NOMO-1 treated with DMSO at 0.1 percent for 48 hours (cell line): ENCODE measurements around the gene SELENOO.

ENCODE experiments used
- DNase-seq: peaks from one replicate; lab custom pipeline; 2025; ENCODE audit not compliant: unreplicated experiment; lab: John Stamatoyannopoulos, UW

SELENOO gene

DNA sequence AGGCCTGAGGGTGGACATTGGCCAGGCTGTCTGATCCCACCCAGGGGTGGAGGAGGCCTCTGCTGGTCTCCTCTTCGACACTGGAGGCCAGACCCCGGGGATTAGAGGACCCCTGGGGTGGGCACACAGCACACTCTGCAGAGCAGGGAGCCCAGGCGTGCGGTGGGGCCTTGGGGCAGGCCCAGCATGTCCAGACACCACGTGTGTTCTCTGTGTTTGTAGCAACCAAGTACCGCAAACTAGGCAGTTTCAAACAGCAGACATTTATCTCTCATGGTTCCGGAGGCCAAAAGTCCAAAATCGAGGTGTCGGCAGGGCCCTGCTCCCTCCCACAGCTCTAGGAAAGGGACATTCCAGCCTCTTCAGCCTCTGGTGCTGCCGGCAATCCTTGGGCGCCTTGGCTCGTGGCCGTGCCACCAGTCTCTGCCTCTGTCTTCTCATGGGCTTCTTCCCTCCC, 28.8 kb upstream of the SELENOO start:
- DNase-seq, result no peak

DNA sequence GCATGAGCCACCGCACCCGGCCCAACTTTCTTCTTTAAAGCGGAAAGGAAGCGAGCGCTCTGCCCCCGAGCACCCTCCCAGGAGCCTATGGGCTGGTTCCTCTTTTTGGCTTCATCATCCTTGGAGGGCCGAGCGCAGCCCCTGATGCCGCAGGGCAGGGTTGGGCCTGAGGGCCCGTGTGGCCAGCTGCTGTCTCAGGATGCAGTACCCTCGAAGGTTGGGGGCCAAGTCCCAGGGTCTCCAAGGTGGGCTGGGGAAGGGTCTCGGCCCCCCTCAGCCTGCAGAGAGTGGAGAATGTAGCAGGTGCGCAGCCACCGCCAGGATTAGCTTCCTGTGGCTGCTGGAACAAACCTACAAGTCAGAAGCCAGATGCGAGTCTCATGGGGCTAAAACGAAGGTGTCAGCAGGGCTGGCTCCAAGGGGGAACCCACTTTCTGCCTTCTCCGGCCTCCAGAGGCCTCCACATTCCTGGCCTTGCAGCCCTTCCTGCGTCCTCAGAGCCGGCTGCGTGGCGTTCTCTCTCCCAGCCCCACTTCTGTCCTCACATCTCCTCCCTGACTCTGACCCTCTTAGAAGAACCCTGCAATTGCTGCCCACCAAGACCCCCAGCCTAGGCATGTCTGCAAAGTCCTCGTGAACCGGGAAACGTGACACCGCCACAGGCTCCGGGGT, 27.4 kb upstream of the SELENOO start:
- peak; percentile 60 for DNase-seq

DNA sequence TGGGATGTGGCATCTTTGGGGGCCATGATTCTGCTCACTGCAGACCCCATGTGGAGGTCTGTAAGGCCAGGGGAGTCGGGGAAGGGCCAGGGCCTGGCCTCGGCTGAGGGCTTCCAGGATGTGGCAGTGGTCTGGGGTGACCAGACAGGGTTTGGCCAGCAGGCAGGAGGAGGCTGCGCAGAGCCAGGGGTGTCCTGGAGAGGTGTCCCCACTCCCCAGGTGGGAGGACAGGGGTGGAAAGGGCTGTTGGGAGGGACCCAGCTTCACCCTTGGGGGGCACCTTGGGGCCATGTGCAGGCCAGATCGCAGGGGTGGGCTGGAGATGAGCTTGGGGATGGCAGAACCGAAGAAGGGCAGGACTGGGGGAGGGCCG, 26.8 kb upstream of the SELENOO start:
- DNase-seq, result no peak

DNA sequence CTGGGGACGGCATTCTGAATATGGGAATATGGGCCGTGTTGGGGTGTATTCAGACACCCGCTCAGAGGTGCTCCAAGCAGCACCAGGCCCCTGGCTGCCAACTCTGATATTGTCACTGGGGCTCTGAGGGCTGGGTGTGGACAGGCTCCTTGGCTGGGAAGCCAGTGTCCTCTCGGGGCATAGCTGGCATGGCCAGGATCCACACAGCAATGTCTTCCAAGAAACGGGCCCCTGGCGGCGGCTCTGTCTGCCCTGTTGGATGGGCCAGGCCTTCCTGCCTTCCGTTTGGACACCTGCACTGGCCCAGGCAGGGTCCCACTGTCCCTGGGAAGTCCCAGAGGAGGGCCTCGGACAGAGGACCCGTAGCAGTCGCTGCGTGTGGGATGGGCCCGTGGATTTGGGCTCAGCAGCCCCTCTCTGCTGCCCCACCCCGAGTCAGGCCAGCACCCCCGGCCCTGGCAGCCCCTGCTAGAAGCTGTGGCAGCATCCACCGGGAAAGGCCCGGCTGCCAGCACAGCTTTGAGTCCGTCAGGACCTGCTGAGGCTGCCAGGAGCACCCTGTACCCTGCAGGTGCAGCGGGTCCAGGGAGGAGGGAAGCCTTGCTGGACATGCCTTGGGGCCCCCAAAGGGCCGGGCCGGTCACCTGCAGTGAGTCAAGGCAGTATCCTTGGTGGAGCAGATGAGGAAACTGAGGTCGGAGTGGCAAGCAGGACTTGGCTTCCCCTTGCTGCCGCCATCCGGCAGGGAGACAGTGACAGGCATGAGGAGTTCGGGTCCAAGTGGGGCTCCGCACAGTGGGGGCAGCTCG, 26.2 kb upstream of the SELENOO start:
- no peak for DNase-seq

DNA sequence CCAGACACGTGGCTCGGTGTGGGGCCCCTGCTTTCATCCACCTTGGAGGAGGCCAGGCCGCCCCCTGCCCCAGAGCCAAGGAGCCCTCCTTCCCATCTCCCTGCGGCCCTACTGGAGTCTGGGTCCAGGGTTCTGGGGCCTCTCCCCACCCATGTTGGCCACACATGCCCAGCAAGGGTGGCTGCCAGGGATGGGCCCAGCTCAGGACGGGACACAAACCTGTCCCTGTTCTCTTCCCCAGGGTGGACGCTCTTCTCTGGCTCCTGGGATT, 25.7 kb upstream of the SELENOO start:
- no peak for DNase-seq

DNA sequence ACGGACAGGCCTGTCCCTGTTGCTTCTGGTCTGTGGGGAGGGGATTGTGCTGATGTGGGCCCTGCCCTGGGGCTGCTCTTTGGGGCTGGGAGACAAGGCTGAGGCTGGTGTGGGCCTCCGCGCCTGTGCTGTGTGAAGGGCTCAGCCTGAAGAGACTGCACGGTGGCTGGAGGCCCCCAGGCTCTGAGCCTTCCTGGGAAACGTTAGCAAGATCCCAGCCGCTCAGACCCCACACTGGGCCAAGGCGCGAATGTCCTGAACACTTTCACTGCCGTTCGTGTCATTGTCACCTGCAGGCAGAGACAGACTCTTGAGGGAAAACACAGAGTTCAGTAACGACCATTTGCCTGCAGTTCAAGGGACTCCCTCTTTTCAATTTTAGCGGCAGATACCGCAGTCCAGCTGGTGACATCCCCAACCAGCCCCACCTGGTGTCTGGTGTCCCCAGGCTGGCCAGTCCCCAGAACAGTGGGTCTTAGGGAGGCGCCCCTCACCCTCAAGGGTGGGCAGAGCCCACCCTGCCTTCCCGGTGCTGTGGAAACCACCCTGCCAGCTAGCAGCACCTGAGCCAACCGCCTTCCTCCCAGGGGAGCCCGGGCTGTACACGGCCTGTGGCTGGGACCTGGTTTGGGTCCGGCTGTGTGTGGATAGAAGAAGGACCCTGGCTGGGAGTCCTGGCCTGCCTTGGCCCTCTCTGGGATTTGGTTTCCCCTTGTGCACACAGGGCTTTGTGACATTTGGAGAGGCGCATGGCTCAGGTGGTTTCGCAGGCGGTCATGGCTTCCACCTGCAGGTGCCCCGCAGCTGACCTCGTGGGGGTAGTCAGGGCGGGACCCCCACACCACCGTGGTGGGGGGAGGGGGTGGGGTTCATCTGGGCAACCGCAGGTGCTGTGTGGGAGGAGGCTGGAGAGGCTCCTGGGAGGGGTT, 24.6 kb upstream of the SELENOO start:
- DNase-seq, result no peak

DNA sequence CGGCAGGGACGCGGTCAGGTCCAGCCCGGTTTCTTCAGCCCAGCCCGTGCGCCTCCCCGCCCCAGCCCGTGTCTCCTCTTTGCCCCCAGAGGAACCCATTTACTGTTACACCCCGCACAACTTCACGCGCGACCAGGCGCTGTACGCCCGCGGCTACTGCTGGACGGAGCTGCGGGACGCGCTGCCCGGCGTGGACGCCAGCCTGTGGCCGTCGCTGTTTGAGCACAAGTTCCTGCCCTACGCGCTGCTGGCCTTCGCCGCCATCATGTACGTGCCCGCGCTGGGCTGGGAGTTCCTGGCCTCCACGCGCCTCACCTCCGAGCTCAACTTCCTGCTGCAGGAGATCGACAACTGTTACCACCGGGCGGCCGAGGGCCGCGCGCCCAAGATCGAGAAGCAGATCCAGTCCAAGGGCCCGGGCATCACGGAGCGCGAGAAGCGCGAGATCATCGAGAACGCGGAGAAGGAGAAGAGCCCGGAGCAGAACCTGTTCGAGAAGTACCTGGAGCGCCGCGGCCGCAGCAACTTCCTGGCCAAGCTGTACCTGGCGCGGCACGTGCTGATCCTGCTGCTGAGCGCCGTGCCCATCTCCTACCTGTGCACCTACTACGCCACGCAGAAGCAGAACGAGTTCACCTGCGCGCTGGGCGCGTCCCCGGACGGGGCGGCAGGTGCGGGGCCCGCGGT, 23.8 kb upstream of the SELENOO start:
- DNase-seq, result no peak

DNA sequence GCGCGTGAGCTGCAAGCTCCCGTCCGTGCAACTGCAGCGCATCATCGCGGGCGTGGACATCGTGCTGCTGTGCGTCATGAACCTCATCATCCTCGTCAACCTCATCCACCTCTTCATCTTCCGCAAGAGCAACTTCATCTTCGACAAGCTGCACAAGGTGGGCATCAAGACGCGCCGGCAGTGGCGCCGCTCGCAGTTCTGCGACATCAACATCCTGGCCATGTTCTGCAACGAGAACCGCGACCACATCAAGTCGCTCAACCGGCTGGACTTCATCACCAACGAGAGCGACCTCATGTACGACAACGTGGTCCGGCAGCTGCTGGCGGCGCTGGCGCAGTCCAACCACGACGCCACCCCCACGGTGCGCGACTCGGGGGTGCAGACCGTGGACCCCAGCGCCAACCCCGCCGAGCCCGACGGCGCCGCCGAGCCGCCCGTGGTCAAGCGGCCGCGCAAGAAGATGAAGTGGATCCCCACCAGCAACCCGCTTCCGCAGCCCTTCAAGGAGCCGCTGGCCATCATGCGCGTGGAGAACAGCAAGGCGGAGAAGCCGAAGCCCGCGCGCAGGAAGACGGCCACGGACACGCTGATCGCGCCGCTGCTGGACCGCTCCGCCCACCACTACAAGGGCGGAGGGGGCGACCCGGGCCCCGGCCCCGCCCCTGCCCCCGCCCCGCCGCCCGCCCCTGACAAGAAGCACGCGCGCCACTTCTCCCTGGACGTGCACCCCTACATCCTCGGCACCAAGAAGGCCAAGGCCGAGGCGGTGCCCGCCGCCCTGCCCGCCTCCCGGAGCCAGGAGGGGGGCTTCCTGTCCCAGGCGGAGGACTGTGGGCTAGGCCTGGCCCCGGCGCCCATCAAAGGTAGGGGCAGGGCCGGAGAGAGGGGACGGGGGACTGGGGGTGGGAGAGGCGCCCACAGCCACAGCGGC, 23.0 kb upstream of the SELENOO start:
- DNase-seq, result no peak

DNA sequence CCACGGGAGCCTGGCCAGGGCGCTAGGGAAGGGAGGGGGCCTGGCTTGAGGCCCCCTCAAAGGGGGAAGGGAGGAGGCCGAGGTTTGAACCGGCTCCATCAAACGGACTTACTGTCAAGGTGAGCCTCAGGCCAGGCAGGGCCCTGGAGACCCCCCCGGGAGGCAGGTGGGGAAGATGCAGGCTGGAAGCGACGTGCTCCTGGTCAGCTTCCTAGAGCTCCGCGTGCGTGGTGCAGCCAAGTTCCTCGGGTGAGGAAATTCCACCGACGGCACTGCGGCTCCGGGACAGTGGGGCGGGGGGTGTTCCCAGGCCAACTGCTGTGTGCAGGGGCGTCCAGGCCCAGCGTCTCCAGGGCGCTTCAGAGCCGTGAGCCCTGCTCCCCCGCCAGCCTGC, 22.3 kb upstream of the SELENOO start:
- DNase-seq, result no peak

DNA sequence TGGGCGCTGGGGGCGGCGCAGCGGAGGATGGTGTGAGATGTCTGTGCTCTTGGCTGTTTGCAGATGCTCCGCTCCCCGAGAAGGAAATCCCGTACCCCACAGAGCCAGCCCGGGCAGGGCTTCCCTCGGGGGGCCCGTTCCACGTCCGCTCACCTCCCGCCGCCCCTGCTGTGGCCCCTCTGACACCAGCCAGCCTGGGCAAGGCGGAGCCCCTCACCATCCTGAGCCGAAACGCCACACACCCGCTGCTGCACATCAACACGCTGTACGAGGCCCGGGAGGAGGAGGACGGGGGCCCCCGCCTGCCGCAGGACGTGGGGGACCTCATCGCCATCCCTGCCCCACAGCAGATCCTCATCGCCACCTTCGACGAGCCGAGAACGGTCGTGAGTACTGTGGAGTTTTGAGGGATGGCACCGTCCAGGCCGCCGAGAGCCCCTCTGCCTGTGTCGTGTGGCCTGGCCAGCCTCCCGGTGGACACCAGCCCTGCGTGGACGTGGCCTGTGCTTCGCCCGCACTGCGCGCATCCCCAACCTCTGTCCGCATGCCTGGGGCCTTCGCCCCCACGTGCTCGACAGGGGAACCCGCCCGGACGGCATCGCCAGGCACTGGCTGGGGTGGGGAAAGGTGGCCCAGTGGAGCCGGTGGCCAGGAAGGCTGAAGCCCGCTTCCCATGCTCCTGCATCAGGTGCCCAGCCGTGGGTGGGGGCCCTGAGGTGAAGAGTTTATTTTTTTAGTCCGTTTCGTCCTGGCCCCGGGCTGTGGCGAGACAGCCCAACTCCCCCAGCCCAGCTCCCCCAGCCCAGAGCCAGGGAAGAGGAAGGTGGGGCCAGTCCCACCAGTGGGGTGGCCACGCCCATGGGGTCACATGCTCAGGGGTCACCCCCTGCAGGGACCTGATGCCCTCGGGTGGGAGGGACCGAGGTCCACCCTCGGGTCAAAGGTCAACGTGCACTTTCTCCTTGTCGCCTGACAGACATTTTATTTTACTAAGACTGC, 21.6 kb upstream of the SELENOO start:
- DNase-seq, result no peak

DNA sequence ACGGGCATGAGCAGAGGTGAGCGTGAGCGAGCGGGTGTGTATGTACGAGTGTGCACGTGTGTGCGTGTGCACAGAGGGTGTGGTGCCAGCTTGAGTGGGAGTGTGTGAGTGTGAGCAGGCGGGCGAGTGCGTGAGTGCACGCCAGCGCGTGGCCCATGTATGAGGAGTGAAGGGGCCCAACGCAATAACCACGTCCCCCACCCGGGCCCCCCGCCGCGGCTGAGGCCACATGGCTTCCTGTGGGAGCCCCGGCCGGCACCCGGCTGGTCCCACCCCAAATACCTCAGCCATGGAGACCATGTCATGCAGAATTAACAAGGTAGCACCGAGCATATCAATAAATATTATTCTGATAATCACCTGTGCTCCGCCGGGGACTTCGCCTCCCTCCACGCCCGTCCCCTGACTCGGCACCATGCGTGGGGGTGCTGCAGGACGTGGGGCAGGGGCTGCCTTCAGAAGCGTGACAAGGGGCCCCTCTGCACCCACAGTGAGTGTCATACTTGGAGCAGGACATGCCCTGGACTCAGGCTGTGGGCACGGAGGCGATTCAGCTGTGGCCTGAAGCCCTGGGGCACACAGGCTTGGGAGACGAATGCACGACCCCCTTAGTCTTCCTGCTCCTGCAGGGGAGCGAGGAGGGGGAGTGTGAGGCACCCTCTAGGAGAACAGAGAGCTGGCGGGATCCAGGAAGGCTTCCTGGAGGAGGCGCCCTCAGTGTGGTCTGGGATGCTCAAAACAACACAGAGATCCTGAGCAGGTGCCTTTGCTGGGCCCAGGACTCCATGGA, 20.7 kb upstream of the SELENOO start:
- no peak for DNase-seq

DNA sequence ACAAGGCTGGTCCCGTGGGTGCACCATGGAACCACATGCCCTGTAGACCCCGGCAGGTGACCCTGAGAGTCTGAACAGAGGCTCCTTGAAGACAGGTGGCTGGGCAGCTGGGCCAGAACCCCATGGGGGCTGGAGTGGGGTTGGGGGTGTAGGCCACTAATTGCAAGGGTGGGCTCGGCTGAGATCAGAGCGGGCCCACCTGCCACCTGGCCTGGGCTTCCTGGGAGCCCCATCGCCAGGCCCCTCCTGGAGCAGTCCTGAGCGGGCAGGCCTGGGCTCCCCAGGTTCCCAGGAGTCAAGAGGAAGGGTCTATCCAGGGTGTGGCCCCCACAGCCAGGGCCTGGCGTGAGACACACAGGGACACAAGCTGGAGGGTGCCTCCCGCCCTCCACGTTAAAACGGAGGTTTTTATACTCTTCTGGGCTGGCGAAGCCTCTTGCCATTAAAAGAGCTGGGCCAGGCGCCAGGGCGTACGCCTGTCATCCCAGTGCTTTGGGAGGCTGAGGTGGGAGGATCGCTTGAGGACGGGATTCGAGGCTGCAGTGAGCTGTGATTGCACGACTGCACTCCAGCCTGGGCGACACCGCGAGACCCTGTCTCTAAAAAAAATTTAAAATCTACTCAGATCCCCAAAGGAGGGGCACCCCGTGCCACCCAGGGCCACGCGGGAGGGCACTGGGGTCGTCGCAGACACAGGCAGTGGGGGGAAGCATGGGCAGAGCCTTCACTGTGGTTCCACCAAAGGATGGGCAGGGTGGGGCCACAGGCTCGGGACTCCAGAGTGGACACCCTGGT, 19.9 kb upstream of the SELENOO start:
- DNase-seq, result no peak

DNA sequence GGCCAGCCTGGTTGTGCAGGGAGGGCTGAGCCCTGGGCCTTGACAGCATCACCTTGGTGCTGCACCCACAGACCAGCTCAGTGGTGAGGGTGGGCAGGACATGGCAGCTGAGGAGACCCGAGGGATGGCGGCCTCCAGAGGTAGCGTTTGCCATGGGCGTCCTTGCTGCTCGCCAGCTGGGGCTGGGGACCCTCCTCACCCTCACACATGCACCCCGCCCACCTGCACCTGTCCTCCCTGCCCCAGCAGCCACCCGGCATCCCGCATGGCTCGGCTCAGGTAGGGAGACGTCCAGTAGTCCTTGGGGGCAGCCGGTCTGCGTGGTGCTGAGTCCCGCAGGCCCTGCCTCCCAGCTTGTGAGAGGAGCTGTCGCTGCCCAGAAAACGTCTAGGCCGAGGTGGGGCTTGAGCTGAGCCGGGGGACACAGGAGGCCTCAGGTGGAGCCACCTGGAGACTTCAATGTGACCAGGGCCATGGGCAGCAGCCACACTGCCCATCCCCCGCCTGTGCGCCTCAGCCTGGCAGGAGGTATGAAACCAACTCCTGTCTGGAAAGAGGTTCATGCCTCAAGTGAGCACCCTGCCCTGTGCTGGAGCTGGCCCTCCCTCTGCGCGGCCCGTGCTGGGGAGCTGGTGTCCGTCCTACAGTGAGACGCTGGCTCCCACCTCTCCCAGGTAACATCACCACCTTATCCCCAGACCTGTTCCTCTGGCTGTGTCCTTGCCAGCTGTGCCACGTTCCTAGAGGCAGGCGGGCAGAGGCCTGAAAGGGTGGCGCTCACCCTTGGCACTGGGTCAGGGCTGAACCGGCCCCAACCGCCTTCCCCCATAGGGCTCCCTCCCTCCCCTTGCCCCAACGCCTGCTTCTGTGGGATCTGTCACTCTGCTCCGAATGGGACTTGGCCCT, 18.4 kb upstream of the SELENOO start:
- no peak for DNase-seq

DNA sequence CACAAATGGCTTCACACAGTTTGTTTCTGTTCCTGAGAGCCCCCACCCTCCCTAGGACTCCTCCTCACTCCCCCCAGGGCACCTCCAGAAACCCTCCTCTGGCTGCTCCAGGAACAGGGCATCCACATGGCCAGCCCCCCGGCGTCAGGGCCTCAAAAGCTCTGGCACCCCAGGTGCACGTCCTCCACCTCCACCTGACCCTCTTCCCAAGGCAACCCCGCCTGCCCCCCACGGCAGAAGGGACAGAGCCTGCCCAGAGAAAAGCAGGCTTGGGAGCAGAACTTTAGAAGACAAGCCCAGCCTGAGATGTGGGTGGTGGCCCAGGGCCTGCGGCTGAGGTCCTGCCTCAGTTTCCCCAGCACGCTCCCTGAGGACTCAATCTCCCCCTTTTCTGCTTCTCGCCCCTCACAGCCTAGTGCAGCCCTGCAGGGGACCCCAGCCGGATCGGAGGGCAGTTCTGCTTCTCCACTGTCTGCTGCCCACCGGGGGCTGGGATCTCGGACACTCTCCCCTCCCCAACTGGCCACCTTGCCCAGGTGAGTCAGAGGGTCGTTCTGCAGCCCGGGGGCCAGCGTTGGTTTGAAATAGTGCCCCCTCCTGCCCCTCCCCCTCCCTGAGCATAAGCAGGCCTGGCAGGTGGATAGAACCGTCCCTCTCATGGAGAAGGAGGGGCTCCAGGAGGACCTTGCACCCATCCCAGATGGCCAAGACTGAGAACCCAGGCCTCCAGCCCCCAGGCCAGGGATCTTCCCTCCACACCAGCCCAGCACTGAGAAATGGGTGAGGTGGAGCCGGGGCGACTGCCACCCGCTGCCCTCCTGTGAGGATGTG, 17.5 kb upstream of the SELENOO start:
- no peak for DNase-seq
